ENCODE measurements around the gene ITGA6.

Gene ITGA6

GRCh38 chr2:172496160-172496608, 68.8 kb downstream of the ITGA6 start:
- DNase-seq (ENCODE audit: low spot score) = no peak
- no peak overlapping the region for H3K4me3 ChIP-seq (ENCODE audit: severe bottlenecking)

GRCh38 chr2:172507199-172507598, 79.8 kb downstream of the ITGA6 start:
- DNase-seq (ENCODE audit: low spot score) (no peak), ATAC-seq (ENCODE audit: low read depth) (no peak)
- peaks cover 4% of the 10 kb centered on the region for H3K9me3 ChIP-seq (ENCODE audit: severe bottlenecking)
- H3K4me1 ChIP-seq (ENCODE audit: insufficient read depth, poor library complexity, severe bottlenecking) = no peaks in the 10 kb centered on the region
- H3K27me3 ChIP-seq (ENCODE audit: insufficient read depth, poor library complexity, severe bottlenecking) = no peaks in the 10 kb centered on the region
- H3K4me3 ChIP-seq (ENCODE audit: severe bottlenecking) = no peak overlapping the region
- H3K27ac ChIP-seq (ENCODE audit: poor library complexity, severe bottlenecking) = no peak overlapping the region
- H3K36me3 ChIP-seq (ENCODE audit: low read depth) = peaks cover 59% of the 10 kb centered on the region
- TF ChIP-seq CTCF (IDR thresholded peaks at IDR 0.05; ENCODE audit: poor library complexity, severe bottlenecking) = no peak

More at GRCh38 chr2:172496160-172496608, 68.8 kb downstream of the ITGA6 start:
- H3K27me3 ChIP-seq (ENCODE audit: insufficient read depth, poor library complexity, severe bottlenecking) = no peaks in the 10 kb centered on the region
- no peaks in the 10 kb centered on the region for H3K9me3 ChIP-seq (ENCODE audit: severe bottlenecking)
- no peak overlapping the region for H3K27ac ChIP-seq (ENCODE audit: poor library complexity, severe bottlenecking)
- H3K4me1 ChIP-seq (ENCODE audit: insufficient read depth, poor library complexity, severe bottlenecking) = no peaks in the 10 kb centered on the region
- peaks cover 100% of the 10 kb centered on the region for H3K36me3 ChIP-seq (ENCODE audit: low read depth)
- no peak for TF ChIP-seq CTCF (IDR thresholded peaks at IDR 0.05; ENCODE audit: poor library complexity, severe bottlenecking)
- no peak for ATAC-seq (ENCODE audit: low read depth)

GRCh38 chr2:172510088-172510487, 82.7 kb downstream of the ITGA6 start:
- H3K9me3 ChIP-seq (ENCODE audit: severe bottlenecking) = peaks cover 10% of the 10 kb centered on the region
- no peak overlapping the region for H3K4me3 ChIP-seq (ENCODE audit: severe bottlenecking)
- H3K27ac ChIP-seq (ENCODE audit: poor library complexity, severe bottlenecking) = no peak overlapping the region
- DNase-seq (ENCODE audit: low spot score) (no peak), ATAC-seq (ENCODE audit: low read depth) (no peak)
- H3K36me3 ChIP-seq (ENCODE audit: low read depth) = peaks cover 30% of the 10 kb centered on the region
- no peaks in the 10 kb centered on the region for H3K27me3 ChIP-seq (ENCODE audit: insufficient read depth, poor library complexity, severe bottlenecking)
- TF ChIP-seq CTCF (IDR thresholded peaks at IDR 0.05; ENCODE audit: poor library complexity, severe bottlenecking) = no peak
- no peaks in the 10 kb centered on the region for H3K4me1 ChIP-seq (ENCODE audit: insufficient read depth, poor library complexity, severe bottlenecking)

- no peak for ATAC-seq (ENCODE audit: low read depth)
- Histone ChIP-seq H3K4me3 (ENCODE audit: severe bottlenecking) (no peak overlapping the region), H3K27me3 (ENCODE audit: insufficient read depth, poor library complexity, severe bottlenecking) (no peaks in the 10 kb centered on the region), H3K4me1 (ENCODE audit: insufficient read depth, poor library complexity, severe bottlenecking) (no peaks in the 10 kb centered on the region), H3K36me3 (ENCODE audit: low read depth) (peaks cover 26% of the 10 kb centered on the region), H3K27ac (ENCODE audit: poor library complexity, severe bottlenecking) (no peak overlapping the region), H3K9me3 (ENCODE audit: severe bottlenecking) (peaks cover 10% of the 10 kb centered on the region)
- DNase-seq (ENCODE audit: low spot score) = no peak
- TF ChIP-seq CTCF (IDR thresholded peaks at IDR 0.05; ENCODE audit: poor library complexity, severe bottlenecking) = no peak
Observed at GRCh38 chr2:172510548-172510947, 83.2 kb downstream of the ITGA6 start.

- no peaks in the 10 kb centered on the region for H3K27me3 ChIP-seq (ENCODE audit: insufficient read depth, poor library complexity, severe bottlenecking)
- TF ChIP-seq CTCF (IDR thresholded peaks at IDR 0.05; ENCODE audit: poor library complexity, severe bottlenecking) = no peak
- peaks cover 7% of the 10 kb centered on the region for H3K36me3 ChIP-seq (ENCODE audit: low read depth)
- ATAC-seq (ENCODE audit: low read depth) (no peak), DNase-seq (ENCODE audit: low spot score) (no peak)
- H3K4me3 ChIP-seq (ENCODE audit: severe bottlenecking) = no peak overlapping the region
- no peaks in the 10 kb centered on the region for H3K4me1 ChIP-seq (ENCODE audit: insufficient read depth, poor library complexity, severe bottlenecking)
- no peak overlapping the region for H3K27ac ChIP-seq (ENCODE audit: poor library complexity, severe bottlenecking)
- peaks cover 10% of the 10 kb centered on the region for H3K9me3 ChIP-seq (ENCODE audit: severe bottlenecking)
Observed at GRCh38 chr2:172512810-172513523, 85.6 kb downstream of the ITGA6 start.
